ENCODE measurements around the gene KLF4.

The KLF4 gene

GRCh38 chr9:107480386-107480789 is 9.2 kb downstream of the KLF4 start:
- Histone ChIP-seq H3K18ac (ENCODE audit: low read length) (no peak overlapping the region), H3K23ac (ENCODE audit: low read length) (no peak overlapping the region), H4K91ac (ENCODE audit: low read depth, low read length) (no peak overlapping the region), H3K4me3 (ENCODE audit: low read depth, low read length) (no peak overlapping the region), H2AFZ (ENCODE audit: insufficient read depth, low read length, poor library complexity) (no peak overlapping the region), H4K12ac (ENCODE audit: low read depth, low read length) (no peak overlapping the region), H3K4me1 (ENCODE audit: control insufficient read depth in 1 of 2, insufficient read depth in 2 of 2, low read length in 2 of 2) (no peaks in the 10 kb centered on the region), H2BK12ac (ENCODE audit: low read length) (no peak overlapping the region), H3K9me3 (ENCODE audit: insufficient read depth, low read depth, low read length) (no peaks in the 10 kb centered on the region), H4K8ac (ENCODE audit: low read depth, low read length) (no peak overlapping the region), H2AK5ac (ENCODE audit: low read length) (no peak overlapping the region), H2BK5ac (ENCODE audit: low read depth, low read length, poor library complexity) (no peak overlapping the region), H3K36me3 (ENCODE audit: control insufficient read depth in 1 of 2, insufficient read depth in 2 of 2, low read length in 2 of 2) (no peaks in the 10 kb centered on the region), H3K4ac (ENCODE audit: low read depth, low read length) (no peak overlapping the region), H3K4me2 (ENCODE audit: low read length) (no peak overlapping the region), H3K27ac (ENCODE audit: low read depth, low read length) (no peak overlapping the region), H2BK120ac (ENCODE audit: insufficient read depth, low read length, poor library complexity) (no peak overlapping the region), H3K9ac (ENCODE audit: low read length) (no peak overlapping the region), H3K14ac (ENCODE audit: low read length) (no peak overlapping the region), H3K27me3 (ENCODE audit: insufficient read depth, low read length) (no peaks in the 10 kb centered on the region), H3K79me2 (ENCODE audit: control insufficient read depth, insufficient read depth, low read length, poor library complexity) (no peaks in the 10 kb centered on the region), H3K79me1 (ENCODE audit: low read length) (no peaks in the 10 kb centered on the region)
- no CpG with 5 or more reads among the region's 12 CpGs for WGBS (ENCODE audit: extremely low coverage, insufficient coverage, insufficient read length)
- peak; percentile 61 to 69 for DNase-seq

DNA sequence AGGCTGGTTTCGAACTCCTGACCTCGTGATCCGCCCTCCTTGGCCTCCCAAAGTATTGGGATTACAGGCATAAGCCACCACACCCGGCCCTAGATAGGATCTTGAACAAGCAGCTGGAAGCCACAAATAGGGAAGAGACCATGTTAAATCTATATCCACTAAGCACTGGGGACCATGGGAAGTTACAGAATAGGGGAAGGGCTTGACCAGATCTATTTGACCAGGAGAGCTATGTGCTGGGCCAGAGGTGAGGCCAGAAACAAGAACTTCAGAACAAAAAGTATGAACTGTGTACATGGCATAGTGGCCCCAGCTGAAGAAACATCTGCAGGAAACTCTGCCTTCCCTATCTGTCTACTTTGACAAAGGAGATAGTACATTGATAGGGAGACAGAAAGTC is 10.8 kb downstream of the KLF4 start:
- Histone ChIP-seq H3K27me3 (ENCODE audit: insufficient read depth, low read length) (no peaks in the 10 kb centered on the region), H3K4me2 (ENCODE audit: low read length) (no peak overlapping the region), H3K4me1 (ENCODE audit: control insufficient read depth in 1 of 2, insufficient read depth in 2 of 2, low read length in 2 of 2) (no peaks in the 10 kb centered on the region), H3K79me1 (ENCODE audit: low read length) (no peaks in the 10 kb centered on the region), H3K14ac (ENCODE audit: low read length) (no peak overlapping the region), H4K12ac (ENCODE audit: low read depth, low read length) (no peak overlapping the region), H2BK120ac (ENCODE audit: insufficient read depth, low read length, poor library complexity) (no peak overlapping the region), H3K36me3 (ENCODE audit: control insufficient read depth in 1 of 2, insufficient read depth in 2 of 2, low read length in 2 of 2) (no peaks in the 10 kb centered on the region), H3K18ac (ENCODE audit: low read length) (no peak overlapping the region), H2AK5ac (ENCODE audit: low read length) (no peak overlapping the region), H3K9ac (ENCODE audit: low read length) (no peak overlapping the region), H3K27ac (ENCODE audit: low read depth, low read length) (no peak overlapping the region), H3K79me2 (ENCODE audit: control insufficient read depth, insufficient read depth, low read length, poor library complexity) (no peaks in the 10 kb centered on the region), H4K91ac (ENCODE audit: low read depth, low read length) (no peak overlapping the region), H4K8ac (ENCODE audit: low read depth, low read length) (no peak overlapping the region), H2AFZ (ENCODE audit: insufficient read depth, low read length, poor library complexity) (no peak overlapping the region), H3K4me3 (ENCODE audit: low read depth, low read length) (no peak overlapping the region), H2BK5ac (ENCODE audit: low read depth, low read length, poor library complexity) (no peak overlapping the region), H3K23ac (ENCODE audit: low read length) (no peak overlapping the region), H3K4ac (ENCODE audit: low read depth, low read length) (no peak overlapping the region), H2BK12ac (ENCODE audit: low read length) (no peak overlapping the region), H3K9me3 (ENCODE audit: insufficient read depth, low read depth, low read length) (no peaks in the 10 kb centered on the region)
- no peak for DNase-seq
- WGBS (ENCODE audit: extremely low coverage, insufficient coverage, insufficient read length) = no CpG with 5 or more reads among the region's 4 CpGs

DNA sequence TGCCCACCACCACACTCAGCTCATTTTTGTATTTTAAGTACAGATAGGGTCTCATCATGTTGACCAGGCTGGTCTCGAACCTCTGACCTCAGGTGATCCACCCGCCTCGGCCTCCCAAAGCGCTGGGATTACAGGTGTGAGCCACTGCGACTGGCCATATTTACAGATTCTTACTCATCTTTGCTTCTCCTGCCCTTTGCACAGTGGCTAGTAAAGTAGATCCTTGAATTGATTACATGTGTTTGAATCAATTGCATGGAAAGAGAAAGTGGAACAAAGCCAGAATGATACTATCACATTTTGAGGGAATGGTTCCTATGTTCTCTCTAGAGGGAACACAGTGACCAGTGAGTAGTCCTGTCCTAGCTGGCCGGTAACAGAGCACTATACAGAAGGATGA is 15.4 kb downstream of the KLF4 start:
- Histone ChIP-seq H3K9me3 (ENCODE audit: insufficient read depth, low read depth, low read length) (no peaks in the 10 kb centered on the region), H3K18ac (ENCODE audit: low read length) (no peak overlapping the region), H3K27ac (ENCODE audit: low read depth, low read length) (no peak overlapping the region), H3K9ac (ENCODE audit: low read length) (no peak overlapping the region), H2BK120ac (ENCODE audit: insufficient read depth, low read length, poor library complexity) (no peak overlapping the region), H4K12ac (ENCODE audit: low read depth, low read length) (no peak overlapping the region), H2BK12ac (ENCODE audit: low read length) (no peak overlapping the region), H3K4me2 (ENCODE audit: low read length) (no peak overlapping the region), H3K4me1 (ENCODE audit: control insufficient read depth in 1 of 2, insufficient read depth in 2 of 2, low read length in 2 of 2) (no peaks in the 10 kb centered on the region), H3K23ac (ENCODE audit: low read length) (no peak overlapping the region), H3K36me3 (ENCODE audit: control insufficient read depth in 1 of 2, insufficient read depth in 2 of 2, low read length in 2 of 2) (no peaks in the 10 kb centered on the region), H4K8ac (ENCODE audit: low read depth, low read length) (no peak overlapping the region), H2AK5ac (ENCODE audit: low read length) (no peak overlapping the region), H3K27me3 (ENCODE audit: insufficient read depth, low read length) (no peaks in the 10 kb centered on the region), H3K4me3 (ENCODE audit: low read depth, low read length) (no peak overlapping the region), H3K79me1 (ENCODE audit: low read length) (no peaks in the 10 kb centered on the region), H2BK5ac (ENCODE audit: low read depth, low read length, poor library complexity) (no peak overlapping the region), H2AFZ (ENCODE audit: insufficient read depth, low read length, poor library complexity) (no peak overlapping the region), H3K4ac (ENCODE audit: low read depth, low read length) (no peak overlapping the region), H3K79me2 (ENCODE audit: control insufficient read depth, insufficient read depth, low read length, poor library complexity) (no peaks in the 10 kb centered on the region), H4K91ac (ENCODE audit: low read depth, low read length) (no peak overlapping the region), H3K14ac (ENCODE audit: low read length) (no peak overlapping the region)
- no peak for DNase-seq
- no CpG with 5 or more reads among the region's 6 CpGs for WGBS (ENCODE audit: extremely low coverage, insufficient coverage, insufficient read length)

DNA sequence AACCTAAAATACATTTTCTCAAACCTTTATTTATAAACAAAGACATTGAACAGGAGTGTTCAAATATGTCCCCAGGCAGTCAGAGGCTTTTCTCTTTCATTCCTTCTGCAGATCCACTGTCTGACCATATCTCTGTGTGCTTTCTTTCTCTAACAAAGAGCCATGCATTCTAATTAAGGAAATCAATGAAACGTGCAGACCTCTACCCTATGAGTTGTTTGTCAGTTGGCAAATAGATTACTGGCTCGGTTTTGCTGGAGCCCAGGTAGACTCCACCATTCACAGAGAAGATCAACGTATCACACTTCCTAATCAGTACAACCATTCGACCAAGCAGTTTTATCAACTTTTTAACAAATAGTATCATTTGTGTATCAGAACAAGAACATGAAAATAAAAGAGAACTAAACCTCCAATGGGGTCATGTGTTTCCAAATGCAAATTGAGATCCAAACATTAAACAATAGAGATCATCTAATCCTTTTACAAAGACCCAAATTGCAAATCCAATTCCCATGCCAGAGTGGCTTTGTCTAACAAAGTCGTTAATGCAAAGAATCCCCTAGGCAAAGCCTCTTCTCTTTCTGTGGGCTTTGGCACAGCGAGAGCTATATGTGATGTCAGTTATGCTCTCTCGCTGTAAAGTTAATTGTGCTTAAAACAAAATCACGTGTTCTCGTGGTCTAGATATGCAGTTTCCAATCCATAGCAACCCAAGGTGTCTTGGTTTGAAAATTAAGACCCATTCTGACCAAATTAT is 16.8 kb downstream of the KLF4 start:
- no peaks in the 10 kb centered on the region for H3K79me1 ChIP-seq (ENCODE audit: low read length)
- no peaks in the 10 kb centered on the region for H3K27me3 ChIP-seq (ENCODE audit: insufficient read depth, low read length)
- no peak overlapping the region for H2BK120ac ChIP-seq (ENCODE audit: insufficient read depth, low read length, poor library complexity)
- H3K4me2 ChIP-seq (ENCODE audit: low read length) = no peak overlapping the region
- no peak for DNase-seq
- no peak overlapping the region for H2BK12ac ChIP-seq (ENCODE audit: low read length)
- H3K23ac ChIP-seq (ENCODE audit: low read length) = no peak overlapping the region
- H4K12ac ChIP-seq (ENCODE audit: low read depth, low read length) = no peak overlapping the region
- no peaks in the 10 kb centered on the region for H3K4me1 ChIP-seq (ENCODE audit: control insufficient read depth in 1 of 2, insufficient read depth in 2 of 2, low read length in 2 of 2)
- H3K27ac ChIP-seq (ENCODE audit: low read depth, low read length) = no peak overlapping the region
- no peak overlapping the region for H3K14ac ChIP-seq (ENCODE audit: low read length)
- H2AK5ac ChIP-seq (ENCODE audit: low read length) = no peak overlapping the region
- H2AFZ ChIP-seq (ENCODE audit: insufficient read depth, low read length, poor library complexity) = no peak overlapping the region
- no peak overlapping the region for H3K9ac ChIP-seq (ENCODE audit: low read length)
- H3K36me3 ChIP-seq (ENCODE audit: control insufficient read depth in 1 of 2, insufficient read depth in 2 of 2, low read length in 2 of 2) = no peaks in the 10 kb centered on the region
- no peak overlapping the region for H4K8ac ChIP-seq (ENCODE audit: low read depth, low read length)
- no peak overlapping the region for H3K18ac ChIP-seq (ENCODE audit: low read length)
- no peak overlapping the region for H3K4ac ChIP-seq (ENCODE audit: low read depth, low read length)
- H3K4me3 ChIP-seq (ENCODE audit: low read depth, low read length) = no peak overlapping the region
- no CpG with 5 or more reads among the region's 9 CpGs for WGBS (ENCODE audit: extremely low coverage, insufficient coverage, insufficient read length)
- no peaks in the 10 kb centered on the region for H3K79me2 ChIP-seq (ENCODE audit: control insufficient read depth, insufficient read depth, low read length, poor library complexity)
- H3K9me3 ChIP-seq (ENCODE audit: insufficient read depth, low read depth, low read length) = no peaks in the 10 kb centered on the region
- no peak overlapping the region for H2BK5ac ChIP-seq (ENCODE audit: low read depth, low read length, poor library complexity)
- no peak overlapping the region for H4K91ac ChIP-seq (ENCODE audit: low read depth, low read length)

All from trophoblast cell (in vitro differentiated cells and primary cell).